Activated naive CD8-positive, alpha-beta T cell treated with anti-CD3 and anti-CD28 coated beads, Interleukin-2, amount 10 ng/mL, durations not matched to agents 7 days and 5 days (primary cell): Measurements from ENCODE around the gene ENTPD6. TPM values are rescaled to one million over a fixed set of nuclear protein-coding genes. Genes with fewer than 3 reads are reported as not detected.
A peak's percentile ranks its signal among the peaks of the same experiment; 100 is the strongest.

Source experiments
- ATAC-seq: fragments of 150-1000 bp; cut with Tn5 transposase; one replicate; pipeline ENCODE4 v1.10.0; 2021; ENCODE audit warnings: low read depth, moderate library complexity
- POLR2A ChIA-PET: fragments of 350-600 bp; sonication (Branson Sonifier 250); formaldehyde crosslinking; loops from one replicate; lab custom pipeline; 2021; ENCODE audit warnings: antibody characterized with exemption; lab: Charles Lee
- DNase-seq: peaks from one replicate; pipeline ENCODE4 v3.0.0; 2021
- H3K27ac Mint-ChIP-seq: one replicate; pipeline ENCODE4 v1.8.0; 2022; ENCODE audit warnings: mild to moderate bottlenecking, mixed read lengths
- H3K27me3 Mint-ChIP-seq: one replicate; pipeline ENCODE4 v1.8.0; 2022; ENCODE audit warnings: mild to moderate bottlenecking, moderate library complexity, mixed read lengths
- H3K36me3 Mint-ChIP-seq: one replicate; pipeline ENCODE4 v1.8.0; 2021; ENCODE audit warnings: mild to moderate bottlenecking, mixed read lengths
- H3K4me1 Mint-ChIP-seq: one replicate; pipeline ENCODE4 v1.8.0; 2021; ENCODE audit warnings: mixed read lengths
- H3K4me3 Mint-ChIP-seq: one replicate; pipeline ENCODE4 v1.8.0; 2022; ENCODE audit warnings: mild to moderate bottlenecking, moderate library complexity, mixed read lengths
- H3K9me3 Mint-ChIP-seq: one replicate; pipeline ENCODE4 v1.8.0; 2021; ENCODE audit warnings: mixed read lengths
- total RNA-seq, 2 experiments: library from RNA; stranded (reverse); gene quantifications; one replicate each; pipeline ENCODE4 v1.2.3, GENCODE V29; 2021

The ENTPD6 gene
- total RNA-seq, 2 experiments from 2014 or later, result 54.6 to 62.3 TPM

DNA sequence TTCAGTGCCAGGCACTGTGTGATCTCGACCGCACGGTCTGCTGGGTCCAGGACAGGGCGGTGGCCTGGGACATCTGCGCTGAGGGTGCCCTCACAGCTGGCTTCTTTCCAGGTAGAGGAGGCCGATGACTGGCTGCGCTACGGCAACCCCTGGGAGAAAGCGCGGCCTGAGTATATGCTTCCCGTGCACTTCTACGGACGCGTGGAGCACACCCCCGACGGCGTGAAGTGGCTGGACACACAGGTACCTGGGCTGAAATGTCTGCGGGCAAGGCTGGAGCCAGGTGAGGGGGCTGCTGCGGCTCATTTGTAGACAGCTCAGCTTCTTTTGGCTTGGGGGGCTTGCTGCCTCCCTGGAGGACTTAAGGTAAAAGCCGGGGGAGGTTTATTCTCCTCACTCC is 79.0 kb downstream of the ENTPD6 start:
- Mint-ChIP-seq H3K4me3 (no peak overlapping the region), H3K9me3 (no peaks in the 10 kb centered on the region), H3K27me3 (no peaks in the 10 kb centered on the region), H3K36me3 (peaks cover 4% of the 10 kb centered on the region), H3K4me1 (no peaks in the 10 kb centered on the region), H3K27ac (no peak overlapping the region)
- DNase-seq (peak; percentile 17), ATAC-seq (no peak)
- POLR2A ChIA-PET, result no interaction called here

DNA sequence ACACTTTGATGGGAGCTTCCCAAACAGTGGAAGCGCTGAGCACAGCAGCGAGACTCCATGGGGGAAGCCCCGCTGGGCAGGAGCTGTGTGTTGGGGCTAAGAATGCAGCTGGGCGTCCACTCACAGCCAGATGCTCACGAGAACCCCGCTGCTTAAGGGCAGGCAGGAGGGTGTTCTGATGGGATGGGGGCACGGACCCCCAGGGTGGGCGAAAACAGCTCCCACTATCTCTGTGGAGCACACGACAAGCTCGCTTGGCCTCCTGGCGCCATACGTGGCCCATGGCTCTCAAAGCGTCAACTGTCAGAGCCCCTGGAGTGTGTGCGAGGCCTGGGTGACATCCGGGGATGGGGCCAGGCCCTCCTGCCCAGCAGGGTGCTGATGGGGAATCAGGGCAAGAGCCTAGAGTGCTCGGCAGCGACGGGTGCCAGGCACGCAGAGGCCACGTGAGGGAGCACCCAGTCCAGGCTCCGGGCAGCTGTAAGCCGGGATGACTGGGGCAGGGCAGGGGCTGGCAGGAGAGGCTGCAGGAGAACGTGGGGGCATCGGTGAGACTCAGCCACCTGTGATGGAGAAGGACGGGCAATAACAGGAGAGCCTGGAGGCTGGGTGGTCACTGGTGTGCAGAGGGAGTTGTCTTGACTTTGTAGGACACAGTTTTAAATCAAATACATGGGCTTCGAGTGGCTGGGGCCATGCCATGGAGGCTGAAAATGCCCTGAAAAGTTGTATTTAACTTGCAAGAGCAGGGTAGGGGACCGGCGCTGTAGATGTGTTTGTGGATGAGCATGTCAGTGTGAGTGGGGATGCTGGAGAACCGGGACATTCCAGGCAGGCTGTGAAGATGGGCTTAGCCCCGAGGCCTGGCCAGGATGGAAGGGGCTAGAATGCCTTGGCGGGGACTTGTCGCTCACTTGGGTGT is 79.6 kb downstream of the ENTPD6 start:
- H3K27ac Mint-ChIP-seq, result no peak overlapping the region
- ATAC-seq, result no peak
- POLR2A ChIA-PET, result no interaction called here

DNA sequence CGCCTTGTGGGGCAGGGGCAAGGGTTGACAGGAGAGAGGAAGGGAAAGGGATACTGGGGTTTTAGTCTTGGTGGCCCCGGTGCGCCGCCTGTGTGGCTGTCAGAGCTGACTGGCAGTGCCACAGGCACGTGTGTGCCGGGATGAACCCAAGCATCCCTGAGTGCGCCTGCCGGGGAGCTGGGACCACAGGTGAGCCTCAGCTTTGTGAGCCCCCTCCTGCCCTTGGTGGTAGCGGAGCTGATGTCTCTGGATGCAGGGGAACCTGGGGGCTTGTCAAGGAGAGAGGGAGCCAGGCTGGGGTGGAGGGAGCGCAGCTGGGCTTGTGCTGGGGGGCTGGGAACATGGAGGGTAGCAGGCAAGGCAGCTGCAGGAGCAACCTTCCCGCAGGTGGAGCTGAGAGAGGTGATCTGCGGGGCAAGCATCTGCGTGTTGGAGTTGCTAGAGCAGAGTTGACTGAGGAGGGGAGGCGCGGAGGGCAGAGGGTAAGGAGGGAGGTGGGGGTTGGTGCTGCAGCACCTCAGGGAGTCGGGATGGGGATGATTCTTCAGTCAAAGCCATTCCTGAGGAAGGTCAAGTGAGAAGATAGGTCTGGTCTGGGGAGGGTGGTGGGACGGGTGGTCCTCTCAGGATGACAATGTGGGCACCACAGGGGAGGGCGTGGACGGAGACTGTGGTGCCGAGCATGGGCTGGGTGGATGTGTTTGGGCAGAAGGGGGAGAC is 80.5 kb downstream of the ENTPD6 start:
- peak; percentile 17 for DNase-seq
- peaks cover 2% of the 10 kb centered on the region for H3K36me3 Mint-ChIP-seq

More for the DNA sequence above, 79.6 kb downstream of the ENTPD6 start:
- H3K36me3 Mint-ChIP-seq, result peaks cover 2% of the 10 kb centered on the region
- no peaks in the 10 kb centered on the region for H3K27me3 Mint-ChIP-seq
- no peaks in the 10 kb centered on the region for H3K4me1 Mint-ChIP-seq
- DNase-seq, result peak; percentile 22
- no peak overlapping the region for H3K4me3 Mint-ChIP-seq
- H3K9me3 Mint-ChIP-seq, result no peaks in the 10 kb centered on the region

More for the DNA sequence above, 80.5 kb downstream of the ENTPD6 start:
- Mint-ChIP-seq H3K27ac (no peak overlapping the region), H3K4me3 (no peak overlapping the region), H3K27me3 (no peaks in the 10 kb centered on the region), H3K9me3 (no peaks in the 10 kb centered on the region), H3K4me1 (no peaks in the 10 kb centered on the region)
- no peak for ATAC-seq
- POLR2A ChIA-PET, result no interaction called here

Other genes starting within 250 kb of the ENTPD6 start
- gene CST7, start 246.4 kb upstream of the ENTPD6 start, total RNA-seq, result 10 to 100 TPM; 92.0 to 92.4 TPM
- gene APMAP, start 203.0 kb upstream of the ENTPD6 start, total RNA-seq, result 10 to 100 TPM; 60.7 to 64.6 TPM
- 10 to 100 TPM; 53.3 to 55.8 TPM for gene ACSS1, start 137.6 kb upstream of the ENTPD6 start, total RNA-seq
- gene VSX1, start 113.6 kb upstream of the ENTPD6 start, total RNA-seq, result not detected
- 10 to 100 TPM; 29.3 to 29.5 TPM for gene PYGB, start 52.4 kb downstream of the ENTPD6 start, total RNA-seq
- gene ABHD12, start 195.1 kb downstream of the ENTPD6 start, total RNA-seq, result 10 to 100 TPM; 26.5 to 27.3 TPM
- gene GINS1, start 212.0 kb downstream of the ENTPD6 start, total RNA-seq, result 10 to 100 TPM; 23.7 to 25.6 TPM